ENCODE results near the gene SCUBE2. TPM values are rescaled to one million over a fixed set of nuclear protein-coding genes. Genes with fewer than 3 reads are reported as not detected.
"Not testable (repeated sequence)": the region's sequence is repeated elsewhere in the genome, so short reads cannot be mapped to it uniquely, and the experiment has no call there.

SCUBE2 gene
- total RNA-seq, 3 donors from 2014 or later (not counting 1 experiment from before 2014, with no cell fraction given), result not detected

DNA sequence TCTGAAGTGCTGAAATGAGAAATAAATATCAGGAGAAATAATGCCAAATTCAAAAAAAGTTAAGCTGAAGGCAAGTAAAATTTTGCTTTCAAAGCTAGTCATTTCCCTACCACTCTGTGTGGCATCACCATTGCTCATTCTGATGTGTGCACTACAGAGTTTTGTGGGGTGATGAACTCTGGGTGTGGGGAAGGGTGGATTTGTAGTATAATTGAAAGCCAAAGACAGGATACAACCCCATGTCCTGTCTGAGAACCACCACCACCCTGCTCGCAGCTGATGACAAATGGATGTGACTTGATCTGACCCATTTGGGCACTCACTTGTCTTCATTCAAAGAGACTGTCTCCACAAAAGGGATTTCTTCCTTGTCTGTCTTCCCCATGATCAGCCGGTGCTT lies 107.8 kb downstream of the SCUBE2 start:
- Histone ChIP-seq H3K4me3 (ENCODE audit: low read length) (no peak overlapping the region), H3K27ac (ENCODE audit: low read length) (no peak overlapping the region), H3K27me3 (ENCODE audit: control insufficient read depth, insufficient read depth, low read length) (no peaks in the 10 kb centered on the region), H3K36me3 (ENCODE audit: control insufficient read depth, insufficient read depth, low read length) (no peaks in the 10 kb centered on the region), H3K4me1 (ENCODE audit: control insufficient read depth, insufficient read depth, low read length) (no peaks in the 10 kb centered on the region), H3K9me3 (ENCODE audit: control insufficient read depth, insufficient read depth, low read length) (no peaks in the 10 kb centered on the region)
- DNase-seq, result no peak
- H3K27ac Mint-ChIP-seq, result no peak overlapping the region
- H3K4me1 Mint-ChIP-seq, result peaks cover 0 to 15% of the 10 kb centered on the region in 2 donors
- TF ChIP-seq, protein P1, sequence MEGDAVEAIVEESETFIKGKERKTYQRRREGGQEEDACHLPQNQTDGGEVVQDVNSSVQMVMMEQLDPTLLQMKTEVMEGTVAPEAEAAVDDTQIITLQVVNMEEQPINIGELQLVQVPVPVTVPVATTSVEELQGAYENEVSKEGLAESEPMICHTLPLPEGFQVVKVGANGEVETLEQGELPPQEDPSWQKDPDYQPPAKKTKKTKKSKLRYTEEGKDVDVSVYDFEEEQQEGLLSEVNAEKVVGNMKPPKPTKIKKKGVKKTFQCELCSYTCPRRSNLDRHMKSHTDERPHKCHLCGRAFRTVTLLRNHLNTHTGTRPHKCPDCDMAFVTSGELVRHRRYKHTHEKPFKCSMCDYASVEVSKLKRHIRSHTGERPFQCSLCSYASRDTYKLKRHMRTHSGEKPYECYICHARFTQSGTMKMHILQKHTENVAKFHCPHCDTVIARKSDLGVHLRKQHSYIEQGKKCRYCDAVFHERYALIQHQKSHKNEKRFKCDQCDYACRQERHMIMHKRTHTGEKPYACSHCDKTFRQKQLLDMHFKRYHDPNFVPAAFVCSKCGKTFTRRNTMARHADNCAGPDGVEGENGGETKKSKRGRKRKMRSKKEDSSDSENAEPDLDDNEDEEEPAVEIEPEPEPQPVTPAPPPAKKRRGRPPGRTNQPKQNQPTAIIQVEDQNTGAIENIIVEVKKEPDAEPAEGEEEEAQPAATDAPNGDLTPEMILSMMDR (IDR thresholded peaks at IDR 0.05), result no peak
- no peaks in the 10 kb centered on the region for H3K9me3 Mint-ChIP-seq
- H3K27me3 Mint-ChIP-seq (ENCODE audit: low read depth in 2 of 2), result peaks cover 0 to 7% of the 10 kb centered on the region in 2 donors
- H3K36me3 Mint-ChIP-seq, result no peaks in the 10 kb centered on the region
- H3K4me3 Mint-ChIP-seq, result no peak overlapping the region
- 70% methylated on average over 2 of the region's 2 CpGs for WGBS (ENCODE audit: insufficient coverage)
- intact Hi-C loops (cut with micrococcal nuclease), result no loop called here
- ATAC-seq, result no peak

DNA sequence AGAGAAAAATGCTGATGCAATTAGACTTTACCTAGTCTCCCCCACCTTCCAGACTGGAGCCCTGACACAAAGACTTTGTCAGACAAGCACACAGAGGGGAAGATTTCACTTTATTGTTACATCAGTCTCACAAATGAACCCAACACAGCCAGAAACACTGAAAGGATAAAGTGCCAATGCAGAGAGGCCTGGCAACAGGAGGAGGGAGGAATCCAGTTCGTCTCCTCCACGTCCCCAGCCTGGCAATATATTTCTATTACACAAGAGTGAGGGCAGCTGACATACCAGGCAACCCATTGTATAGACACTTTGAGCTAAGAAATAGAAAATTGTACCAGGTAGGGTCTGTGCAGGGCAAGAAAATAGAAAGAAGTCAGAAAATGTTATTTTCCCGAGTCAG lies 110.9 kb downstream of the SCUBE2 start:
- H3K27me3 ChIP-seq (ENCODE audit: control insufficient read depth, insufficient read depth, low read length), result no peaks in the 10 kb centered on the region
- ATAC-seq, result no peak
- Mint-ChIP-seq H3K36me3 (no peaks in the 10 kb centered on the region), H3K27ac (no peak overlapping the region), H3K27me3 (ENCODE audit: low read depth in 2 of 2) (no peaks in the 10 kb centered on the region), H3K9me3 (no peaks in the 10 kb centered on the region), H3K4me3 (no peak overlapping the region), H3K4me1 (no peaks in the 10 kb centered on the region)
- no peak for DNase-seq
- H3K27ac ChIP-seq (ENCODE audit: low read length), result no peak overlapping the region
- no peak overlapping the region for H3K4me3 ChIP-seq (ENCODE audit: low read length)
- WGBS (ENCODE audit: insufficient coverage), result 100% methylated on average over 1 of the region's 3 CpGs
- no peaks in the 10 kb centered on the region for H3K9me3 ChIP-seq (ENCODE audit: control insufficient read depth, insufficient read depth, low read length)
- no peaks in the 10 kb centered on the region for H3K36me3 ChIP-seq (ENCODE audit: control insufficient read depth, insufficient read depth, low read length)
- intact Hi-C loops (cut with micrococcal nuclease), result no loop called here
- H3K4me1 ChIP-seq (ENCODE audit: control insufficient read depth, insufficient read depth, low read length), result no peaks in the 10 kb centered on the region
- TF ChIP-seq, protein P1 (IDR thresholded peaks at IDR 0.05), result no peak

DNA sequence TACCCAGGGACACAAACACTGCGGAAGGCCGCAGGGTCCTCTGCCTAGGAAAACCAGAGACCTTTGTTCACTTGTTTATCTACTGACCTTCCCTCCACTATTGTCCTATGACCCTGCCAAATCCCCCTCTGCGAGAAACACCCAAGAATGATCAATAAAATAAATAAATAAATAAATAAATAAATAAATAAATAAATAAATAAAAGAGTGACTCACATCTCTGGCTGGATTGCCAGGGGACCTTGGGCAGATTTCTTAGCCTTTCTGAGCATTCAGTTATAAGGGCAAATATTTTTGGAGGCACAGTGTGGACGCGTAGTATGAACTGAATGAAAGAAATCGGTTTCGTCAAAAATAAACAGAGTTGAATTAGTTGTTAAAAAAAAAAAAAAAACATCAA lies 112.0 kb downstream of the SCUBE2 start:
- intact Hi-C loops (cut with micrococcal nuclease); H3K27me3 ChIP-seq (ENCODE audit: control insufficient read depth, insufficient read depth, low read length); ATAC-seq; H3K36me3 ChIP-seq (ENCODE audit: control insufficient read depth, insufficient read depth, low read length); H3K4me3 ChIP-seq (ENCODE audit: low read length); H3K27ac Mint-ChIP-seq; H3K4me3 Mint-ChIP-seq; H3K36me3 Mint-ChIP-seq; DNase-seq; H3K27me3 Mint-ChIP-seq (ENCODE audit: low read depth in 2 of 2); H3K4me1 ChIP-seq (ENCODE audit: control insufficient read depth, insufficient read depth, low read length); H3K9me3 ChIP-seq (ENCODE audit: control insufficient read depth, insufficient read depth, low read length); H3K9me3 Mint-ChIP-seq; H3K27ac ChIP-seq (ENCODE audit: low read length); H3K4me1 Mint-ChIP-seq: not testable (repeated sequence)
- WGBS (ENCODE audit: insufficient coverage), result no CpG with 5 or more reads among the region's 7 CpGs

DNA sequence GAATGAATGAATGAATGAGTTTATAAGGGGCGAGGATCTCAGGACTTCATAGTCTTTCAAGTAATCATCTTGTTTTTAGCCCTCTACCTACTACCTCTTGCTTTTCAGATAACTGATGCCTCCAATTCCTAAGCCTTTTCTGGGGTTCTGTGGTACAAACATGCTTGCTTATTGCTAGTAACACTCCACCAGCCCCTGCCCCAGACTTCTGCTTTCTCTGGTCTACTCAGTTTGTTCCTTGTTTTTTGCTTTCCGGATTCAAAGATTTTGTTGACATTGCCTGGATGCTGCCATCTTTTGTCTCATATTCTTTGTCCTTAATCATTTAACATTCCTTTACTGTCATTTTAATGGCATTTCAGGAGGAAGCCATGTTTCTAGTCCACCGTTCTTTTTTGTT lies 118.3 kb downstream of the SCUBE2 start:
- no peak overlapping the region for H3K27ac Mint-ChIP-seq
- H3K4me1 ChIP-seq (ENCODE audit: control insufficient read depth, insufficient read depth, low read length), result no peaks in the 10 kb centered on the region
- WGBS (ENCODE audit: insufficient coverage), result 75% methylated on average over 3 of the region's 3 CpGs
- ATAC-seq, result no peak
- no peak overlapping the region for H3K4me3 ChIP-seq (ENCODE audit: low read length)
- intact Hi-C loops (cut with micrococcal nuclease), result no loop called here
- no peak overlapping the region for H3K4me3 Mint-ChIP-seq
- H3K27ac ChIP-seq (ENCODE audit: low read length), result no peak overlapping the region
- no peaks in the 10 kb centered on the region for H3K9me3 ChIP-seq (ENCODE audit: control insufficient read depth, insufficient read depth, low read length)
- H3K27me3 ChIP-seq (ENCODE audit: control insufficient read depth, insufficient read depth, low read length), result no peaks in the 10 kb centered on the region
- no peaks in the 10 kb centered on the region for H3K36me3 ChIP-seq (ENCODE audit: control insufficient read depth, insufficient read depth, low read length)
- no peaks in the 10 kb centered on the region for H3K4me1 Mint-ChIP-seq
- no peaks in the 10 kb centered on the region for H3K36me3 Mint-ChIP-seq
- TF ChIP-seq, protein P1 (IDR thresholded peaks at IDR 0.05), result no peak
- no peaks in the 10 kb centered on the region for H3K27me3 Mint-ChIP-seq (ENCODE audit: low read depth in 2 of 2)
- no peak for DNase-seq
- no peaks in the 10 kb centered on the region for H3K9me3 Mint-ChIP-seq

Data from natural killer cell (primary cell).